ENCODE data around the gene ST3GAL6. TPM values are rescaled to one million over a fixed set of nuclear protein-coding genes. Genes with fewer than 3 reads are reported as not detected.

Gene ST3GAL6
- polyA plus RNA-seq, 1 donor from 2014 or later = 3.7 TPM

DNA sequence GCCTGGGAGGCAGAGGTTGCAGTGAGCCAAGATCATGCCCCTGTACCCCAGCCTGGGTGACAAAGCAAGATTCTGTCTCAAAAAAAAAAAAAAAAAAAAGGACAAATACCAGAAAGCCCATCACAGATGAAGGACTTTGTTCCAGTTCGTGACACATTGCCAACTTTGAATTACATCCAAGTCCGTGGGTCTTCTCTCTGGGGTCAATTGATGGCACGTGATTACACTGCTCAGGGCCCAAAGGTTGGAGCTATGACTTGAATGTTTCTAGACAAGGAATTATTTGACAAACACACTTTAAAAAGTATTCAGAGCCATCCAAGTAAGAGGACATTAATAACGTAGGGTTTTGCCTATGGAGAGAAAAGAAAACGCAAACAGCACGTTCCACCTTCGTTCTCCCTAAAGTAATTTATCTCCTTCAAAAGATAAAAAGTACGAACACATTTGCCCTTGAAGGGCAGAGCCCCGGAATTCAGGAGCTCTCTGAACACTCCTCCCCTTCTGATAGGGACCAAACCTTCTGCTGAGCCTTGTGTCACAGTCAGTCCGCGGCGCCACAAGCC lies 31.3 kb upstream of the ST3GAL6 start:
- no peaks in the 10 kb centered on the region for H3K79me2 ChIP-seq (replicated peaks; ENCODE audit: insufficient read depth, low read length)
- peak overlapping the region; percentile 96 for H3K4me3 ChIP-seq (ENCODE audit: low read length)
- no peak overlapping the region for H3K27ac ChIP-seq (ENCODE audit: low read length)
- no peaks in the 10 kb centered on the region for H3K9me2 ChIP-seq (ENCODE audit: insufficient read depth, low read length)
- TF ChIP-seq POLR2AphosphoS5 (IDR thresholded peaks at IDR 0.05) = no peak
- no peak for TF ChIP-seq MXI1 (conservative IDR thresholded peaks at IDR 0.05; ENCODE audit: poor library complexity, severe bottlenecking)
- TF ChIP-seq, protein P1, sequence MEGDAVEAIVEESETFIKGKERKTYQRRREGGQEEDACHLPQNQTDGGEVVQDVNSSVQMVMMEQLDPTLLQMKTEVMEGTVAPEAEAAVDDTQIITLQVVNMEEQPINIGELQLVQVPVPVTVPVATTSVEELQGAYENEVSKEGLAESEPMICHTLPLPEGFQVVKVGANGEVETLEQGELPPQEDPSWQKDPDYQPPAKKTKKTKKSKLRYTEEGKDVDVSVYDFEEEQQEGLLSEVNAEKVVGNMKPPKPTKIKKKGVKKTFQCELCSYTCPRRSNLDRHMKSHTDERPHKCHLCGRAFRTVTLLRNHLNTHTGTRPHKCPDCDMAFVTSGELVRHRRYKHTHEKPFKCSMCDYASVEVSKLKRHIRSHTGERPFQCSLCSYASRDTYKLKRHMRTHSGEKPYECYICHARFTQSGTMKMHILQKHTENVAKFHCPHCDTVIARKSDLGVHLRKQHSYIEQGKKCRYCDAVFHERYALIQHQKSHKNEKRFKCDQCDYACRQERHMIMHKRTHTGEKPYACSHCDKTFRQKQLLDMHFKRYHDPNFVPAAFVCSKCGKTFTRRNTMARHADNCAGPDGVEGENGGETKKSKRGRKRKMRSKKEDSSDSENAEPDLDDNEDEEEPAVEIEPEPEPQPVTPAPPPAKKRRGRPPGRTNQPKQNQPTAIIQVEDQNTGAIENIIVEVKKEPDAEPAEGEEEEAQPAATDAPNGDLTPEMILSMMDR (IDR thresholded peaks at IDR 0.05; ENCODE audit: poor library complexity, severe bottlenecking) = no peak
- no peak for TF ChIP-seq EP300 (conservative IDR thresholded peaks at IDR 0.05; ENCODE audit: poor library complexity, severe bottlenecking)
- TF ChIP-seq TAF1 (IDR thresholded peaks at IDR 0.05; ENCODE audit: low read depth) = no peak
- H3K27me3 ChIP-seq (ENCODE audit: insufficient read depth, low read depth, low read length) = peaks cover 28% of the 10 kb centered on the region
- no peaks in the 10 kb centered on the region for H3F3A ChIP-seq (ENCODE audit: insufficient read depth, low read length, poor library complexity, severe bottlenecking)
- no peaks in the 10 kb centered on the region for H3K36me3 ChIP-seq (ENCODE audit: insufficient read depth, low read length)
- peak overlapping the region; percentile 68 for H2AFZ ChIP-seq (ENCODE audit: low read depth, low read length)
- no peaks in the 10 kb centered on the region for H3K9me3 ChIP-seq (ENCODE audit: low read length)
- peak overlapping the region; percentile 43 for H3K4me2 ChIP-seq (ENCODE audit: low read length)
- H3K9ac ChIP-seq (ENCODE audit: low read length) = peak overlapping the region; percentile 74
- no peaks in the 10 kb centered on the region for H4K20me1 ChIP-seq (ENCODE audit: insufficient read depth)

DNA sequence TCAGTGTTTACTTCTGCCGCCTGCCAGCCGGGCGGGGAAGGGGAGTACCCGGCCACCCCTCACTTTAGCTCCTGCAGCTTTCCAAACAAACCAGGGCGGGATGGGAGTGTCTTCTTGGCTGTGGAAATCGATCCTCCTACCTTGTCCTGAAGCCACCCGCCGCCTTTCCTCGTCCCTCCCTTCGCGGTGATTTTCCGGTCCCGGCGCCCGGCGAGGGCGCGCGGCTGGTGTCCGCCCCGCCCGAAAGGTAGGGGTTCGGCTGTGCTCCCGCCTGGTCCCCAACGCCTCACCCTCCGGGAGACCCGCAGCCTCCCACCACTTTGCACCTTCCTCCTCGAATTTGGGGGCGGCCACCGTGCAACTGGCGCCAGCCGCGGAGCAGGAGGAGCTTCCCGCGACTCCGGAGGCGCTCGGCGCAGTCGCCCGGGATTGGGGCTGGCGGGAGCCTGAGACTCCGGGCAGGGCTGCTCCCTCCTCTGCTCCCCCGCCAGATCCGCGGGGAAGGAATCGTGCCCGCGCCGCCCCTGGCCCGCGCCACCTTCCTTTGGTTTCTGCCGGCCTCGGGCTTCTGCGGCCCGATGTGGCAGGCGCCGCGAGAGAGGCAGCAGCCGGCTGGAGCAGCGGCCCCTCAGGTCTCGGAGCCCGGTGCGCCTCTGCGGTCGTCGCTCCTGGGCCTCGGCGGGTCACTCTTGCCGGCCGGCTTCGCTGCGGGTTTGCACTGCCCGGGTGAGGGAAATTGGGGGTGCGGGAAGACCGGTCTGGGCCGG lies 30.7 kb upstream of the ST3GAL6 start:
- H2AFZ ChIP-seq (ENCODE audit: low read depth, low read length) = peak overlapping the region; percentile 68
- peak; percentile 5 for TF ChIP-seq MXI1 (conservative IDR thresholded peaks at IDR 0.05; ENCODE audit: poor library complexity, severe bottlenecking)
- TF ChIP-seq POLR2AphosphoS5 (IDR thresholded peaks at IDR 0.05) = no peak
- TF ChIP-seq SMC3 (conservative IDR thresholded peaks at IDR 0.05; ENCODE audit: poor library complexity) = no peak
- TF ChIP-seq, protein P2, sequence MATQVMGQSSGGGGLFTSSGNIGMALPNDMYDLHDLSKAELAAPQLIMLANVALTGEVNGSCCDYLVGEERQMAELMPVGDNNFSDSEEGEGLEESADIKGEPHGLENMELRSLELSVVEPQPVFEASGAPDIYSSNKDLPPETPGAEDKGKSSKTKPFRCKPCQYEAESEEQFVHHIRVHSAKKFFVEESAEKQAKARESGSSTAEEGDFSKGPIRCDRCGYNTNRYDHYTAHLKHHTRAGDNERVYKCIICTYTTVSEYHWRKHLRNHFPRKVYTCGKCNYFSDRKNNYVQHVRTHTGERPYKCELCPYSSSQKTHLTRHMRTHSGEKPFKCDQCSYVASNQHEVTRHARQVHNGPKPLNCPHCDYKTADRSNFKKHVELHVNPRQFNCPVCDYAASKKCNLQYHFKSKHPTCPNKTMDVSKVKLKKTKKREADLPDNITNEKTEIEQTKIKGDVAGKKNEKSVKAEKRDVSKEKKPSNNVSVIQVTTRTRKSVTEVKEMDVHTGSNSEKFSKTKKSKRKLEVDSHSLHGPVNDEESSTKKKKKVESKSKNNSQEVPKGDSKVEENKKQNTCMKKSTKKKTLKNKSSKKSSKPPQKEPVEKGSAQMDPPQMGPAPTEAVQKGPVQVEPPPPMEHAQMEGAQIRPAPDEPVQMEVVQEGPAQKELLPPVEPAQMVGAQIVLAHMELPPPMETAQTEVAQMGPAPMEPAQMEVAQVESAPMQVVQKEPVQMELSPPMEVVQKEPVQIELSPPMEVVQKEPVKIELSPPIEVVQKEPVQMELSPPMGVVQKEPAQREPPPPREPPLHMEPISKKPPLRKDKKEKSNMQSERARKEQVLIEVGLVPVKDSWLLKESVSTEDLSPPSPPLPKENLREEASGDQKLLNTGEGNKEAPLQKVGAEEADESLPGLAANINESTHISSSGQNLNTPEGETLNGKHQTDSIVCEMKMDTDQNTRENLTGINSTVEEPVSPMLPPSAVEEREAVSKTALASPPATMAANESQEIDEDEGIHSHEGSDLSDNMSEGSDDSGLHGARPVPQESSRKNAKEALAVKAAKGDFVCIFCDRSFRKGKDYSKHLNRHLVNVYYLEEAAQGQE (IDR thresholded peaks at IDR 0.05; ENCODE audit: borderline replicate concordance) = no peak
- no peak for TF ChIP-seq EP300 (conservative IDR thresholded peaks at IDR 0.05; ENCODE audit: poor library complexity, severe bottlenecking)
- peak overlapping the region; percentile 8 for H3K27ac ChIP-seq (ENCODE audit: low read length)

More for the DNA sequence above, 30.7 kb upstream of the ST3GAL6 start:
- peak overlapping the region; percentile 74 for H3K9ac ChIP-seq (ENCODE audit: low read length)
- no peaks in the 10 kb centered on the region for H3K79me2 ChIP-seq (replicated peaks; ENCODE audit: insufficient read depth, low read length)
- H3K27me3 ChIP-seq (ENCODE audit: insufficient read depth, low read depth, low read length) = peaks cover 28% of the 10 kb centered on the region
- peak overlapping the region; percentile 54 for H3K4me2 ChIP-seq (ENCODE audit: low read length)
- no peaks in the 10 kb centered on the region for H3K9me2 ChIP-seq (ENCODE audit: insufficient read depth, low read length)
- no peaks in the 10 kb centered on the region for H3K36me3 ChIP-seq (ENCODE audit: insufficient read depth, low read length)
- H3K9me3 ChIP-seq (ENCODE audit: low read length) = no peaks in the 10 kb centered on the region
- H4K20me1 ChIP-seq (ENCODE audit: insufficient read depth) = no peaks in the 10 kb centered on the region
- no peaks in the 10 kb centered on the region for H3F3A ChIP-seq (ENCODE audit: insufficient read depth, low read length, poor library complexity, severe bottlenecking)
- H3K4me3 ChIP-seq (ENCODE audit: low read length) = peak overlapping the region; percentile 96
